CD14-positive monocyte (primary cell): ENCODE data around the gene CMTM4. TPM values are rescaled to one million over a fixed set of nuclear protein-coding genes. Genes with fewer than 3 reads are reported as not detected.

Source experiments
- DNase-seq, 3 donors: peaks; one replicate each; pipeline ENCODE4 v3.0.0-alpha.2; 2011 to 2022
- H2AFZ ChIP-seq: 2 replicates; pipeline ENCODE4 v1.6.0; 2012; ENCODE audit warnings: mild to moderate bottlenecking, low read depth, low read length, inconsistent platforms; ENCODE audit not compliant: insufficient read depth, poor library complexity, severe bottlenecking
- H3K27ac ChIP-seq, 2 donors: 1 replicate in 1 of 2; 2 replicates in 1 of 2; pipeline ENCODE4 v1.5.1; 2012 to 2013; ENCODE audit warnings: low read length in 2 of 2, control low read depth in 1 of 2, inconsistent platforms in 1 of 2, low read depth in 1 of 2, mild to moderate bottlenecking in 1 of 2
- H3K27me3 ChIP-seq, 2 donors: one replicate each; pipeline versions ENCODE4 v1.6.0 to v1.6.1; 2011 to 2013; ENCODE audit warnings: low read length in 2 of 2; ENCODE audit not compliant: control insufficient read depth in 2 of 2, insufficient read depth in 2 of 2
- H3K36me3 ChIP-seq, 2 donors: replicated peaks in 1 of 2; 1 replicate in 1 of 2; 2 replicates in 1 of 2; pipeline versions ENCODE4 v1.5.1 to v1.6.1; 2012 to 2013; ENCODE audit warnings: low read length in 2 of 2, control low read depth in 1 of 2, inconsistent platforms in 1 of 2, mild to moderate bottlenecking in 1 of 2; ENCODE audit not compliant: insufficient read depth in 2 of 2, control insufficient read depth in 1 of 2
- H3K4me1 ChIP-seq, 2 donors: 1 replicate in 1 of 2; 2 replicates in 1 of 2; pipeline versions ENCODE4 v1.5.1 to v1.6.1; 2012 to 2013; ENCODE audit warnings: low read length in 2 of 2, control low read depth in 1 of 2, inconsistent platforms in 1 of 2, mild to moderate bottlenecking in 1 of 2, moderate library complexity in 1 of 2; ENCODE audit not compliant: insufficient read depth in 2 of 2, control insufficient read depth in 1 of 2
- H3K4me2 ChIP-seq: replicated peaks from 2 replicates; pipeline ENCODE3; 2012; ENCODE audit warnings: low read length, moderate library complexity, mild to moderate bottlenecking; ENCODE audit not compliant: poor library complexity, severe bottlenecking; ENCODE audit errors: extremely low read depth
- H3K4me3 ChIP-seq, 3 experiments: fragments of 200-600 bp in 1 of 3; sonication (generic) in 1 of 3; replicated peaks in 1 of 3; 1 replicate in 2 of 3; 2 replicates in 1 of 3; pipeline ENCODE4 v1.5.1; 2011 to 2013; ENCODE audit warnings: low read length in 3 of 3, mild to moderate bottlenecking in 3 of 3, control low read depth in 2 of 3, low read depth in 2 of 3, inconsistent platforms in 1 of 3, moderate library complexity in 1 of 3
- H3K79me2 ChIP-seq: 2 replicates; pipeline ENCODE4 v1.6.0; 2012; ENCODE audit warnings: mild to moderate bottlenecking, control low read depth, inconsistent platforms, low read length, moderate library complexity; ENCODE audit not compliant: insufficient read depth
- H3K9ac ChIP-seq: 2 replicates; pipeline ENCODE4 v1.6.0; 2017; ENCODE audit warnings: low read length, mild to moderate bottlenecking; ENCODE audit not compliant: insufficient read depth, poor library complexity, severe bottlenecking
- H3K9me3 ChIP-seq, 2 donors: replicated peaks in 1 of 2; 1 replicate in 1 of 2; 2 replicates in 1 of 2; pipeline versions ENCODE4 v1.5.1 to v1.6.1; 2012 to 2013; ENCODE audit warnings: low read length in 2 of 2, control low read depth in 1 of 2; ENCODE audit not compliant: control insufficient read depth in 1 of 2, insufficient read depth in 1 of 2
- H4K20me1 ChIP-seq: 2 replicates; pipeline ENCODE4 v1.6.0; 2012; ENCODE audit warnings: mild to moderate bottlenecking, low read length, control low read depth, moderate library complexity; ENCODE audit not compliant: insufficient read depth
- H3K27ac Mint-ChIP-seq, 7 donors: one replicate each; pipeline ENCODE4 v1.8.0; 2020; ENCODE audit warnings: mild to moderate bottlenecking in 7 of 7, mixed read lengths in 7 of 7, moderate library complexity in 6 of 7, inconsistent platforms in 2 of 7
- H3K27me3 Mint-ChIP-seq, 3 donors: one replicate each; pipeline ENCODE4 v1.8.0; 2021 to 2022; ENCODE audit warnings: low read depth in 3 of 3, mild to moderate bottlenecking in 3 of 3, mixed read lengths in 3 of 3, moderate library complexity in 3 of 3, inconsistent platforms in 1 of 3
- H3K36me3 Mint-ChIP-seq, 2 donors: one replicate each; pipeline ENCODE4 v1.8.0; 2020; ENCODE audit warnings: mixed read lengths in 2 of 2, inconsistent platforms in 1 of 2, mild to moderate bottlenecking in 1 of 2
- H3K4me1 Mint-ChIP-seq: one replicate; pipeline ENCODE4 v1.8.0; 2020; ENCODE audit warnings: mild to moderate bottlenecking, mixed read lengths
- H3K4me3 Mint-ChIP-seq, 2 donors: one replicate each; pipeline ENCODE4 v1.8.0; 2020; ENCODE audit warnings: mild to moderate bottlenecking in 2 of 2, mixed read lengths in 2 of 2, moderate library complexity in 1 of 2
- H3K9me3 Mint-ChIP-seq, 7 donors: one replicate each; pipeline ENCODE4 v1.8.0; 2020 to 2022; ENCODE audit warnings: mixed read lengths in 7 of 7, mild to moderate bottlenecking in 6 of 7, moderate library complexity in 6 of 7, inconsistent platforms in 2 of 7
- WGBS: methylation state at CpG from one replicate; pipeline ENCODE4 v1.1.5; 2013; ENCODE audit warnings: missing lambda C conversion rate; ENCODE audit not compliant: insufficient coverage; 5-methylcytosine and 5-hydroxymethylcytosine counted together
- intact Hi-C, 2 donors: fragments of 100-400 bp; cut with micrococcal nuclease; formaldehyde crosslinking; loops; one replicate each; pipeline versions ENCODE4 v1.15.0 to v1.15.1; 2023
- polyA plus RNA-seq, 3 donors: library from polyadenylated mRNA; depleted of rRNA in 1 of 3; unstranded in 2 of 3; stranded (reverse) in 1 of 3; fragments of 300-500 nt in 2 of 3; fragments of >200 nt in 1 of 3; fragmentation: Illumina TruSeq in 2 of 3; gene quantifications; 1 replicate in 2 of 3; 2 replicates in 1 of 3; pipeline ENCODE4 v1.2.3, GENCODE V29; 2012 to 2021
- TF ChIP-seq, protein P1 (sequence below): fragments of 200-600 bp; IDR thresholded peaks from one replicate; pipeline ENCODE4 v1.8.0; 2022; ENCODE audit warnings: antibody characterized with exemption, mild to moderate bottlenecking

The CMTM4 gene
- polyA plus RNA-seq, 3 donors: 0.41 to 21.2 (median 0.45) TPM

DNA sequence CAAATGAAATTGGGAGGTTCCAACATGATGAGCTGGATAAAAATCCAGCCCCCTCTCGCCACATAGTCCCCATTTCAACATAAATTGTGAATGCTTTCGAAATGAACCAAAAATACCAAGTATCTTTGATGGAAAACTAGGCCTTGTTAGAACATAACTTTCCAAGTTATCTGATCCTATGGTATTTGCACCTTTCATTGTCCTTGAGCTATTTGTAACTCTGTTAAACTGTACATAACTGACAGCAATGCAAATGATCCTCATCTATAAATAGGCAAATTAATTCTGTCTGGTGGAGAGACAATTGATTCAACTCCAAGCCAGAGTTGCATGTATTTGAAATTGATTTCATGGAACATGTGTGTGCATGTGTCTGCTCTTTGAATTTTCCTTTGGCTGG is 18.2 kb downstream of the CMTM4 start:
- Histone ChIP-seq H3K27me3 (no peaks in the 10 kb centered on the region), H3K4me3 (no peak overlapping the region), H3K9ac (no peak overlapping the region), H3K9me3 (no peaks in the 10 kb centered on the region), H3K36me3 (peaks cover 3 to 33% of the 10 kb centered on the region in 2 donors), H3K27ac (no peak overlapping the region), H3K79me2 (peaks cover 67% of the 10 kb centered on the region), H3K4me2 (no peak overlapping the region), H3K4me1 (no peaks in the 10 kb centered on the region), H2AFZ (no peak overlapping the region), H4K20me1 (peaks cover 28% of the 10 kb centered on the region)
- no peak for DNase-seq
- Mint-ChIP-seq H3K27me3 (peaks cover 0 to 2% (median 0%) of the 10 kb centered on the region in 3 donors), H3K4me3 (no peak overlapping the region), H3K9me3 (no peaks in the 10 kb centered on the region), H3K36me3 (peaks cover 18 to 50% of the 10 kb centered on the region in 2 donors), H3K27ac (no peak overlapping the region), H3K4me1 (peaks cover 4% of the 10 kb centered on the region)
- intact Hi-C loops: no loop called here
- TF ChIP-seq, protein P1, sequence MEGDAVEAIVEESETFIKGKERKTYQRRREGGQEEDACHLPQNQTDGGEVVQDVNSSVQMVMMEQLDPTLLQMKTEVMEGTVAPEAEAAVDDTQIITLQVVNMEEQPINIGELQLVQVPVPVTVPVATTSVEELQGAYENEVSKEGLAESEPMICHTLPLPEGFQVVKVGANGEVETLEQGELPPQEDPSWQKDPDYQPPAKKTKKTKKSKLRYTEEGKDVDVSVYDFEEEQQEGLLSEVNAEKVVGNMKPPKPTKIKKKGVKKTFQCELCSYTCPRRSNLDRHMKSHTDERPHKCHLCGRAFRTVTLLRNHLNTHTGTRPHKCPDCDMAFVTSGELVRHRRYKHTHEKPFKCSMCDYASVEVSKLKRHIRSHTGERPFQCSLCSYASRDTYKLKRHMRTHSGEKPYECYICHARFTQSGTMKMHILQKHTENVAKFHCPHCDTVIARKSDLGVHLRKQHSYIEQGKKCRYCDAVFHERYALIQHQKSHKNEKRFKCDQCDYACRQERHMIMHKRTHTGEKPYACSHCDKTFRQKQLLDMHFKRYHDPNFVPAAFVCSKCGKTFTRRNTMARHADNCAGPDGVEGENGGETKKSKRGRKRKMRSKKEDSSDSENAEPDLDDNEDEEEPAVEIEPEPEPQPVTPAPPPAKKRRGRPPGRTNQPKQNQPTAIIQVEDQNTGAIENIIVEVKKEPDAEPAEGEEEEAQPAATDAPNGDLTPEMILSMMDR: no peak
- 86% methylated on average over 1 of the region's 2 CpGs for WGBS

DNA sequence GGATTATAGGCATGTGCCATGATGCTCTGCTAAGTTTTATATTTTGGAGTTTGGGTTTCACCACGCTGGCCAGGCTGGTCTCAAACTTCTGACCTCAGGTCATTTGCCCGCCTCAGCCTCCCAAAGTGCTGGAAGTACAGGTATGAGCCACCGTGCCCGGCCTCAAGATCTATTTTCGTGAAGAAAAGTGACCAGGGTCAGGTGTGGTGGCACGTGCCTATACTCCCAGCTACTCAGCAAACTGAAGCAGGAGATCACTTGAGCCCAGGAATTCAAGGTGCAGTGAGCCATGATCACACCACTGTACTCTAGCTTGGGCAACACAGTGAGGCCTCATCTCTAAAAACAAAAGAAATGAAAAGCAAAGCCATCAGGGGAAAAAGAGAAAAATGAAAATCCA is 18.7 kb downstream of the CMTM4 start:
- Histone ChIP-seq H3K9ac (no peak overlapping the region), H3K4me3 (no peak overlapping the region), H2AFZ (no peak overlapping the region), H4K20me1 (peaks cover 29% of the 10 kb centered on the region), H3K27me3 (no peaks in the 10 kb centered on the region), H3K4me1 (no peaks in the 10 kb centered on the region), H3K36me3 (peaks cover 3 to 33% of the 10 kb centered on the region in 2 donors), H3K9me3 (no peaks in the 10 kb centered on the region), H3K79me2 (peaks cover 67% of the 10 kb centered on the region), H3K4me2 (no peak overlapping the region), H3K27ac (no peak overlapping the region)
- Mint-ChIP-seq H3K9me3 (no peaks in the 10 kb centered on the region), H3K4me1 (peaks cover 4% of the 10 kb centered on the region), H3K36me3 (peaks cover 18 to 49% of the 10 kb centered on the region in 2 donors), H3K27me3 (peaks cover 0 to 4% (median 0%) of the 10 kb centered on the region in 3 donors), H3K4me3 (no peak overlapping the region), H3K27ac (peak overlapping the region in 1 of 7 donors; percentile 41)
- WGBS: 91% methylated on average over 6 of the region's 6 CpGs
- intact Hi-C loops: no loop called here
- TF ChIP-seq, protein P1: no peak
- no peak for DNase-seq
